C4-2B (cell line): Measurements from ENCODE around the gene EID2.

Experiments used
- CTCF ChIP-seq: fragments of 450-650 bp; conservative IDR thresholded peaks from 2 replicates; pipeline ENCODE4 v1.5.1; 2017; ENCODE audit warnings: mild to moderate bottlenecking
- ZFX ChIP-seq: fragments of 450-650 bp; IDR thresholded peaks from 2 replicates; pipeline ENCODE4 v1.6.1; 2017

- TF ChIP-seq CTCF (no peak), ZFX (no peak)
Observed at GRCh38 chr19:39542206-39542605, 2.2 kb upstream of the EID2 start.
